HG03342 (cell line): ENCODE measurements around the gene CTDNEP1.
"Not testable (repeated sequence)": the region's sequence is repeated elsewhere in the genome, so short reads cannot be mapped to it uniquely, and the experiment has no call there.

Experiments used
- ATAC-seq: cut with Tn5 transposase; IDR thresholded peaks from one replicate; pipeline ENCODE4 v1.9.1; 2021; ENCODE audit warnings: mild to moderate bottlenecking, moderate library complexity; ENCODE audit not compliant: unreplicated experiment

The CTDNEP1 gene

GRCh38 chr17:7249214-7249613 is 2.3 kb downstream of the CTDNEP1 start:
- ATAC-seq = no peak

DNA sequence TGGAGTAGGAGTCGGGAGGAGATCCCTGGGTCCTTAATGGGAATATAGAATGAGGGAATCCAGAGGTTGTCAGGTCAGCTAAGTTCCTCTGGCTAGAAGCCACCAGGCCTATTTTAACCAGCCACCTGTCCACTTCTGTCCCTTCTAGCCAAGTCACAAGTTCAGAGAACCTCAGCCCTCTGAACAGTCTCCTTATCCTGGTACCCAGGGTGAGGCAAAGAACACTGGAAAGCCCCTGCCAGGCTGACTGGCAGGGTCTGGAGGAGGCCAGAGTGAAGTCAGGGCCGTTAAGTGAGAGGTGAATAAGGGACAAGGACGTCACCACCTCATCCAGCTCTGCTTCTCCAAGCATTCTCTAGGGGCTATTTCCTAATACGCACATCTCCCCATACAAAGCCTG is 2.7 kb downstream of the CTDNEP1 start:
- ATAC-seq = no peak

DNA sequence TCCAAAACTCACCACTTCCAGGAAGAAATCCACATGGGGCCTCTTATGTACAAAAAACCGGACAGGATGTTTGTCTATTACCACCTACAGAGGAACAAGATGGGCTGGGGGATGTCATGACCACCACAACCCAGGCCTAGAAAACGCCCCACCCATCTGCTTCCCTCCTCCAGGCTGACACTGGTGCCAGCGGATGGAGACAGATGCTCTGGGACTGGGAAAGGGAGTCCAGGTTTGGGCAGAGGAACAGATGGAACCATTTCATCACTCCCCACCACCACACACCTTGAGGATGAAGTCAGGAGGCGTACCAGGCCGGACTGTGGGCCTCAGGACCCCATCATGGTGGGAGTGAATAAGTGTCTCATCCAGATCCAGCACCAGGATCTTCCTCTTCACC is 4.8 kb downstream of the CTDNEP1 start:
- no peak for ATAC-seq

DNA sequence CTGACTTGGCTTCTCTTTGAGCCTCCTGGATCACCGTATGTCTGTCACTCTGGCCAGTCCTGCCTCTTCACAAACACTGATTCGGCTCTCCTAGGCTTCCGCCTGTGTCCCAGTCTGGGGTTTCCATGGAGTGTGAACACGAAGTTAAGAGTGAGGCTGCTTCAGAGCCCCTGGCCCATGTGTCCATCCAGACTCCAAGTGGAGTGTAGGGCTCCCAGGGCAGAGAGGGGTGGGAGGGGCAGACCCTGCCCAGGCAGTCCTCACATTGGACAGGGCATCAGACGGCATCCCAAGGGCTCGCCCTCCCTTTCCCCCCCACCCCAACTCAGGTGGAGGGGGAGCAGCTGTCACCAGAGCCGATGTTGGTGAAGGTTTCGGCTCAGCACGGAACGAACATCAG is 7.7 kb downstream of the CTDNEP1 start:
- ATAC-seq = not testable (repeated sequence)

DNA sequence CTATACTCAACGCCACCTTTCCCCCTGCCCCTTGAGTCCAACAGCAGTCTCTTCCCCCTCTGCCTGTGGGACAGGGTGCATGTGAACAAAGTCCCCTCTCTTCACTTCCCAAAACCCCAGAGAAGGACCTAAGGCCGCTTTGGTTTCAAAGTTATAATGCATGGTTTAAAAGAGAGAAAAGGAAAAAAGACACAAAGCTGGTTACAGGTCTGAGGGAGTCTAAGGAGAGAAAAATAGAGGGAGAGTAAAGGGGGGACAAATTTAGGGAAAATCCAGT is 8.1 kb downstream of the CTDNEP1 start:
- no peak for ATAC-seq

- peak; percentile 39 for ATAC-seq
Observed at GRCh38 chr17:7242717-7243452, 8.6 kb downstream of the CTDNEP1 start.

GRCh38 chr17:7241783-7242716 is 9.5 kb downstream of the CTDNEP1 start, which contains the start of gene GABARAP:
TSS of gene GABARAP (minus strand) at chr17:7242449. CDS start at chr17:7242330, 119 bp downstream.
- ATAC-seq = peak; percentile 28

- no peak for ATAC-seq
Observed at GRCh38 chr17:7241090-7241733, 10.3 kb downstream of the CTDNEP1 start.

DNA sequence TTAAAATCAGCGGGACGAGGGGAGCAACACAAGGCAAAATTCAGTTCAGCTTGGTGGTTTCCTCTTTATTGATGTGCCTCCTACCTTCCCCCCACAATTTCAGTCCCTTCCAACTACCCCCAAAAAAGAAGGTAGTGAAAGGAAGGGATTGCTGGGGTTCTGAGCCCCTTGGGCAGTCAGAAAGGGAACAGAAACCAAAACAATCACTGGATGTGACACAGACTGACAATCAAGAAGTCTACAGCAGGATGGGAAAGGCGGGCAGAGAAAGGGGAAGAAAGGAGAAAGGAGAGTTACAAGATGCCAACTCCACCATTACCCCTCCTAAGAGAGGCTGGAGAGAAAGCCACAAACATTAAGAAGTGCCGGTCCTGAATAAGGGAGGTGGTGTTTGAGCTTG is 11.2 kb downstream of the CTDNEP1 start:
- ATAC-seq = no peak

- ATAC-seq = peak; percentile 49
Observed at GRCh38 chr17:7239091-7240027, 12.2 kb downstream of the CTDNEP1 start, which contains the start of gene PHF23. TSS of gene PHF23 (minus strand) at chr17:7239457. CDS start at chr17:7239279, 178 bp downstream.

- no peak for ATAC-seq
Observed at GRCh38 chr17:7238420-7239090, 13.0 kb downstream of the CTDNEP1 start.

DNA sequence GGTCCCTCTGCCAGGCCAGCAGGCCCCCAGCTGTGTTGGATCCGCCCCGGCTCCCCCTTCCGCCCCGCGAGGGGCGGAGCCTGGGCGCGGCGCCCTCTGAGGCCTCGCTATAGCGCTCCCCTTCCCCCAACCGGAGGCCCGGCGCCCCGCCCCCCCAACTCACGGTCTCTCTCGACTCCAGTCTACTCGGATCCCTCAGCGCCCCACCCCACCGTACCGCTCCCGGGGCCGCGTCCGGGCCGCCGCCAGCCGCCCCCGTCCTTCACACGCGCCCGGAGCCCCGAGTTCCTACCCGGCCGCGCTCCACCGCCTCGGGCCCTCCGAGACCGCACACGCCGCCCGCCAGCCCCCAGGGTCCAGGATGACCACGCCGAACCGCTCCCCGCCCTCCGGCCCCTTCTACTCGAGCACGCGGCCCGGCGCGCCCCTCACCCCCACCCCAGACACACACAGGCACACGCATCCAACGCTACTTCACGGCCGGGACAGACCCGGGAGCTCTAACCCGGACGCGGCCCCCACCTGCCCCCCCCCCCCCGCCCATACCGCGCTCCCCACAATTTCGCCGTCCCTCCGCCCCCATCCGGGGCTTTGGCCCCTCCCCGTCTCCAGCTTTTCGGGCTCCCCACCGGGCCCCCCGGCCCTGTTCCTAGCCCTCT is 13.6 kb downstream of the CTDNEP1 start:
- no peak for ATAC-seq

GRCh38 chr17:7237266-7237760 is 14.2 kb downstream of the CTDNEP1 start:
- ATAC-seq = no peak

DNA sequence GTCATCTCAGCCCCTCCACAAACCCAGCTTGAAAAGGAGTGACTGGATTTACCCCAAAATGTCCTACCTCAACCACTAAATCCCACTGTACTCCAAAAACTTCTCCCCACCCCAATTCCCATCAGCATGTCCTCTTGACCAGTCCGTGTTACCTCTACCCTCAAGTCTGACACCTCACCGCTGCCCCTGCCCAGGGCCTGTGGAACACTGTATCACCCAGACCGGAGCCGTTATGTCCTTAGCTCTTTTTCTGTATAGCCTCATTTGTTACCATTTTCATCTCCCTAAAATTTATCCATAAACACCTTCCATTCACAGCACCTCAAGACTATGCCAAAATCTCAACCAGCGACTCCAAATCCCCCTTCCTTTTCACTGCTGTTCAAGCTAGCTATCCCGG is 14.7 kb downstream of the CTDNEP1 start:
- no peak for ATAC-seq

DNA sequence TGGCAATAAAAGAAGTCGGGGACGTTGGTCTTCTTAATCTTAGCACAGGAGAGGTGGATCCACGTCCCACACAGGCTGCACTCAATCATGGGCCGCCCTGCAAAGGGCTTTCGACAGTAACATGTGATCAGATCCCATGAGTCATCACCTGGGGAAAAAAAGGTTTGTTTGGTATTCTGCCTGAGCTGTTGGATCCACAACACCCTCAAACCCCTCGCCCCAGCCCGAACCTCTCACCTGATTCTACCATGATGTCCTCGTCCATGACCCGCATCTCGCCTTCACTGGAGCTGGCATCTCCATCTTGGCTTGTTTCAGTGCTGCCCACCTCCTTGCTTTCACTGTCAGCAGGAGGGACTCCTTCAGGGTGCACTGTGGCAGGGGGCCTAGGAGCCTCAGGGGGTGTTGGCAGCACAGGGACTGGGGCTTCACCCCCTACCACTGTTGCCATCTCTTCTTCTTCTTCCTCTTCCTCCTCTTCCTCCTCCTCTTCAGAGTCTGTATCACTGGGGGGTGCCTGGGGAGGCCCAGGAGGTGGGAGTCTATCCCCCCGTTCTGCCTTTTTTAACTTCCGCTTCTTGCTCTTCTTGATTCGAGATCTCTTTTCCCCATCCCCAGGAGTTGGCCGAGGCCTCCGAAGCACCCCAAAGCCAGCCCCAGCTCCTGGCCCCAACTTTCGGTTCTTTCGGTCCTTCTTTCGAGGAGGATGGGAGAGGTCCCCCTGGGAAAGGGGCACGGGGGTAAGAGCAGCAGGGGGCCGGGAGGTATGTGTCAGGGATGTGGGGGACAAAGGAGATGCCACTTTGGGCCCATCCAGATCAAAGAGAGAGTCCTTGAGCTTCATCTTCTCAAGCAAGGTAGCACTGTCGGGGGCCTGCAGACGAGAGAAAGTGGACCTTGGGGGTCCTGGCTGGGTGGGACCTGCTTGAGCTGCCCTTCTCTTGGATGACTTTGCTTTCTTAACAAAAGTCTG is 15.6 kb downstream of the CTDNEP1 start:
- no peak for ATAC-seq

- ATAC-seq = peak; percentile 53
Observed at GRCh38 chr17:7234083-7234951, 17.2 kb downstream of the CTDNEP1 start, which contains the start of gene DVL2. TSS of gene DVL2 (minus strand) at chr17:7234517. CDS start at chr17:7234262, 255 bp downstream.

DNA sequence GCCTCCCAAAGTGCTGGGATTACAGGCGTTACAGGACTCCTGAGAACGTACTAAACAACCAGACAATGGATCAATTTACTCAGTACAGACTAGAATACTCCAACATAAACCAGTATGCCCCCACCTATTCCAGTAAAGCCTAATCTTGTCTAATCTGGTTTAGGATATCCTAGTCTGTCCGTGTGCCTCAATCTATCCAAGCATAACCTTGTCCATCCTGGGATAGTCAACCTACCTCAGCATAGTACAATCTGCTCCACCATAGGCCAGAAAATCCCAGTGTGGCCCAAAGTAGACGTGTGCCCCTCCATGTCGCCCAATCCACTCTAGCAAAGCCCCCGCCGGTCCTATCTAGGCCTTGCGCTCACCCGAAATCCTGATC is 17.8 kb downstream of the CTDNEP1 start:
- no peak for ATAC-seq
